ENCODE results near the gene ANO10. TPM values are rescaled to one million over a fixed set of nuclear protein-coding genes. Genes with fewer than 3 reads are reported as not detected.

ANO10 gene
- total and polyA plus RNA-seq, 7 donors = 10.3 to 18.8 (median 13.1) TPM

DNA sequence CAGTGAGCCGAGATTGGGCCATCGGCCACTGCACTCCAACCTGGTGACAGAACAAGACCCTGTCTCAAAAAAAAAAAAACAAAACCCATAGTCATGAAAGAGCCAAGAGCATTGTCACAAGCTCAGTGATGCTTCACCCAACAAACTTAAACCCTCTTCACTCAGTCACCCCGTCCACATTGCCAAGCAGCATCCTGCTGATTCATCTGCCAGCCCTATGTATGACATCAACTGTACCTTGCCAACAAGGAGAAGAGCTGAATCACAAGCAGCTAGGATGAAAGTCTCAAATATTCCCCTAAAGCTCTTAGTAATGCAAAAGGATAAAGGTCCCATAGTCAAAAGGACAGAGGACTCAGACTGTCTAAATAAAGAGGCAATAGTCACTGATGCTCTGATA, 90.0 kb downstream of the ANO10 start:
- ATAC-seq (peak in 1 of 4 donors; percentile 62), DNase-seq (no peak)
- no peak overlapping the region for H3K4me3 ChIP-seq
- no peak overlapping the region for H3K27ac ChIP-seq
- intact Hi-C loops (cut with DNase I) = no loop called here
- H3K27me3 ChIP-seq (ENCODE audit: insufficient read depth in 3 of 3, low read length in 2 of 3) = no peaks in the 10 kb centered on the region
- H3K9me3 ChIP-seq = no peaks in the 10 kb centered on the region
- H3K36me3 ChIP-seq (ENCODE audit: insufficient read depth in 1 of 2, low read depth in 1 of 2) = no peaks in the 10 kb centered on the region
- H3K4me1 ChIP-seq = no peaks in the 10 kb centered on the region
- TF ChIP-seq, protein P1, sequence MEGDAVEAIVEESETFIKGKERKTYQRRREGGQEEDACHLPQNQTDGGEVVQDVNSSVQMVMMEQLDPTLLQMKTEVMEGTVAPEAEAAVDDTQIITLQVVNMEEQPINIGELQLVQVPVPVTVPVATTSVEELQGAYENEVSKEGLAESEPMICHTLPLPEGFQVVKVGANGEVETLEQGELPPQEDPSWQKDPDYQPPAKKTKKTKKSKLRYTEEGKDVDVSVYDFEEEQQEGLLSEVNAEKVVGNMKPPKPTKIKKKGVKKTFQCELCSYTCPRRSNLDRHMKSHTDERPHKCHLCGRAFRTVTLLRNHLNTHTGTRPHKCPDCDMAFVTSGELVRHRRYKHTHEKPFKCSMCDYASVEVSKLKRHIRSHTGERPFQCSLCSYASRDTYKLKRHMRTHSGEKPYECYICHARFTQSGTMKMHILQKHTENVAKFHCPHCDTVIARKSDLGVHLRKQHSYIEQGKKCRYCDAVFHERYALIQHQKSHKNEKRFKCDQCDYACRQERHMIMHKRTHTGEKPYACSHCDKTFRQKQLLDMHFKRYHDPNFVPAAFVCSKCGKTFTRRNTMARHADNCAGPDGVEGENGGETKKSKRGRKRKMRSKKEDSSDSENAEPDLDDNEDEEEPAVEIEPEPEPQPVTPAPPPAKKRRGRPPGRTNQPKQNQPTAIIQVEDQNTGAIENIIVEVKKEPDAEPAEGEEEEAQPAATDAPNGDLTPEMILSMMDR (IDR thresholded peaks at IDR 0.05) = no peak
- WGBS, 3 donors = 83 to 85% (median 84%) methylated on average over 3 of the region's 3 CpGs

- DNase-seq = no peak
- no peaks in the 10 kb centered on the region for H3K36me3 ChIP-seq (ENCODE audit: insufficient read depth in 1 of 2, low read depth in 1 of 2)
- H3K9me3 ChIP-seq = no peaks in the 10 kb centered on the region
- no peaks in the 10 kb centered on the region for H3K27me3 ChIP-seq (ENCODE audit: insufficient read depth in 3 of 3, low read length in 2 of 3)
- ATAC-seq = no peak
- H3K4me3 ChIP-seq = no peak overlapping the region
- H3K4me1 ChIP-seq = no peaks in the 10 kb centered on the region
- TF ChIP-seq, protein P1 (IDR thresholded peaks at IDR 0.05) = no peak
- no peak overlapping the region for H3K27ac ChIP-seq
- intact Hi-C loops (cut with DNase I) = no loop called here
Observed at GRCh38 chr3:43528498-43529099, 93.2 kb downstream of the ANO10 start.

DNA sequence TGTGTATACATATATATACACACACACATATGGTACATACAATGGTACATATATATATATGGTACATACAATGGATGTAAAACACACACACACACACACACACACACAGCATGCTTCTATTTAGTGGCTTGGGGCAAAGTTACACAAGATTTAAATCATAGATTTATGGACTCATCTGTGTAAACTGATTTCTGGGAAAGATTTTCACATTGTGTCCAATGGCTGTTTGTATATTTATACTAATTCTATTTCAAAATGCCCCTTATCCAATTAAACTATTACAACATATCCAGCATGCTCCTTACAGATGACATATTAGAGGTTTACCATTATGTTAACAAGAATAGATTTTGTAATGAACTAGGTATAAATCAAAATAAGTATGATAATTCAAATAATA, 94.9 kb downstream of the ANO10 start:
- H3K4me1 ChIP-seq = no peaks in the 10 kb centered on the region
- no peak overlapping the region for H3K4me3 ChIP-seq
- no peak for ATAC-seq
- TF ChIP-seq, protein P1 (IDR thresholded peaks at IDR 0.05) = no peak
- no peak for DNase-seq
- intact Hi-C loops (cut with DNase I) = no loop called here
- no peaks in the 10 kb centered on the region for H3K9me3 ChIP-seq
- no peak overlapping the region for H3K27ac ChIP-seq
- H3K27me3 ChIP-seq (ENCODE audit: insufficient read depth in 3 of 3, low read length in 2 of 3) = no peaks in the 10 kb centered on the region
- H3K36me3 ChIP-seq (ENCODE audit: insufficient read depth in 1 of 2, low read depth in 1 of 2) = no peaks in the 10 kb centered on the region

DNA sequence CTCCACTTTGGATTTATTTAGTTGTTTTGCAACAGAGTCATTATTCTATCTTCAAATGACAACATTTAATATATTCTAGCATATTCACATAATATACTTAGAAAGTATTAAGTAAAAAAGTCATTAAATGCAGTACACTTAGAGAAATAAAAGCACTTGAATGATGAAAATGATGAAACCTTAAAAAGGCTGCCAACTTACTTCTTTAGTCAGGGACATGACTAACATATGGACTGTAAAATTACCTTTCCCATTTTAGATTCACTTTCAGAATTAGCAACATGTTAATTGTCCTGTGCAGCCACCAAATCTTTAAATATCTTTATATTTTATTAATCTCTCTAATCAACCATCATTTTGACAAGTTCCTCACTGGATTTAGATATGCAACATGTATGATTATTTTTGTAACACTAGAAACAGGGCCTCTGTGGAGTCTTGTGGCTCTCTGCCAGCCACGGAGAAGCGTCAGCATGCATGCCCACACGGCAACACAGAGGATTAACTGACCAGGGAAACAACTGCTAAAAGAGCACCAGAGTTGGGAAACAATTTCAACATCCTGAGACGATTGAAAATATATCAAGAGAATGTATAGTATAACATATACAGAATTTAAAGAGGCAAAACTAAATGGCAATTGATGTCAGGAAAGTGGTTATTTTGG, 95.7 kb downstream of the ANO10 start:
- Histone ChIP-seq H3K9me3 (no peaks in the 10 kb centered on the region), H3K36me3 (ENCODE audit: insufficient read depth in 1 of 2, low read depth in 1 of 2) (no peaks in the 10 kb centered on the region), H3K27me3 (ENCODE audit: insufficient read depth in 3 of 3, low read length in 2 of 3) (no peaks in the 10 kb centered on the region), H3K4me1 (no peaks in the 10 kb centered on the region), H3K4me3 (no peak overlapping the region), H3K27ac (no peak overlapping the region)
- TF ChIP-seq, protein P1 (IDR thresholded peaks at IDR 0.05) = no peak
- DNase-seq (no peak), ATAC-seq (no peak)
- WGBS, 3 donors = 20 to 37% (median 29%) methylated on average over 4 of the region's 4 CpGs
- intact Hi-C loops (cut with DNase I) = no loop called here

GRCh38 chr3:43525386-43525785, 96.4 kb downstream of the ANO10 start:
- Histone ChIP-seq H3K4me1 (no peaks in the 10 kb centered on the region), H3K9me3 (no peaks in the 10 kb centered on the region), H3K27ac (no peak overlapping the region), H3K4me3 (no peak overlapping the region), H3K36me3 (ENCODE audit: insufficient read depth in 1 of 2, low read depth in 1 of 2) (no peaks in the 10 kb centered on the region), H3K27me3 (ENCODE audit: insufficient read depth in 3 of 3, low read length in 2 of 3) (no peaks in the 10 kb centered on the region)
- TF ChIP-seq, protein P1 (IDR thresholded peaks at IDR 0.05) = no peak
- DNase-seq (no peak), ATAC-seq (no peak)
- intact Hi-C loops (cut with DNase I) = no loop called here
- WGBS, 3 donors = 92 to 100% (median 94%) methylated on average over 2 of the region's 2 CpGs
